ENCODE results near the gene DUSP7.

Gene DUSP7

GRCh38 chr3:52067526-52067925 lies 11.2 kb upstream of the DUSP7 start:
- no peak for DNase-seq (ENCODE audit: low read depth)

- no peak for DNase-seq (ENCODE audit: low read depth)
These were observed 10.7 kb upstream of the DUSP7 start for GRCh38 chr3:52067046-52067445.

GRCh38 chr3:52065264-52065756 lies 8.9 kb upstream of the DUSP7 start:
- DNase-seq (ENCODE audit: low read depth) = no peak

- no peak for DNase-seq (ENCODE audit: low read depth)
These were observed 8.2 kb upstream of the DUSP7 start for GRCh38 chr3:52064561-52064960.

GRCh38 chr3:52063026-52063723 lies 6.8 kb upstream of the DUSP7 start:
- no peak for DNase-seq (ENCODE audit: low read depth)

- no peak for DNase-seq (ENCODE audit: low read depth)
These were observed 6.1 kb upstream of the DUSP7 start for GRCh38 chr3:52062505-52062904.

GRCh38 chr3:52061121-52061910 lies 4.9 kb upstream of the DUSP7 start:
- DNase-seq (ENCODE audit: low read depth) = no peak

GRCh38 chr3:52059781-52060180 lies 3.4 kb upstream of the DUSP7 start:
- no peak for DNase-seq (ENCODE audit: low read depth)

GRCh38 chr3:52057812-52058495 lies 1.6 kb upstream of the DUSP7 start:
- no peak for DNase-seq (ENCODE audit: low read depth)

GRCh38 chr3:52056968-52057811 lies 819 bp upstream of the DUSP7 start:
- DNase-seq (ENCODE audit: low read depth) = peak; percentile 99

- DNase-seq (ENCODE audit: low read depth) = no peak
These were observed 627 bp downstream of the DUSP7 start for GRCh38 chr3:52055537-52056351.

GRCh38 chr3:52054661-52055511 lies 1.5 kb downstream of the DUSP7 start:
- DNase-seq (ENCODE audit: low read depth) = no peak

GRCh38 chr3:52053307-52054304 lies 2.8 kb downstream of the DUSP7 start:
- no peak for DNase-seq (ENCODE audit: low read depth)

- no peak for DNase-seq (ENCODE audit: low read depth)
These were observed 3.5 kb downstream of the DUSP7 start for GRCh38 chr3:52052831-52053306.

GRCh38 chr3:52051444-52051843 lies 4.9 kb downstream of the DUSP7 start:
- DNase-seq (ENCODE audit: low read depth) = no peak

- no peak for DNase-seq (ENCODE audit: low read depth)
These were observed 5.8 kb downstream of the DUSP7 start for GRCh38 chr3:52050571-52050970.

- no peak for DNase-seq (ENCODE audit: low read depth)
These were observed 6.9 kb downstream of the DUSP7 start for GRCh38 chr3:52049503-52049902.

GRCh38 chr3:52047295-52047960 lies 8.9 kb downstream of the DUSP7 start:
- DNase-seq (ENCODE audit: low read depth) = no peak
